ENCODE data around the gene ANKS1B.

The ANKS1B gene

DNA sequence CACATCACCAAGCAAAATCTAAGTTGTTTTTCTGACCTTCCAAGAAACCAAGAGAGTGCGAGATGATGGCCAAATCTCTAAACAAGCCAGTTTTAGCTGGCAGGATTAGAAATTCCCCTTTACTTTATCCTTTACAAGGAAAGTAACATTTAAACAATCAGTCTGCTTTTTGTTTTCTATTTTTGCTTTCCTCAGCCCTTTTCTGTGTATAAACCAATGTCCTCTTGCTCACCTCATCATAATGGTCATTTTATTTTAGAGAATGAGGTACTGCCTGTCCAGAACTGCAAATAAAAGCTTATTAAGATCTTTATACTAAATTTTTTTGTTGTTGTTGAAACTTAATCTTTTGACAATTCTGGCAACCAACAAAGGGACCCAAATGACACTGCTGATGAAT, 779.6 kb downstream of the ANKS1B start:
- TF ChIP-seq, protein P1, sequence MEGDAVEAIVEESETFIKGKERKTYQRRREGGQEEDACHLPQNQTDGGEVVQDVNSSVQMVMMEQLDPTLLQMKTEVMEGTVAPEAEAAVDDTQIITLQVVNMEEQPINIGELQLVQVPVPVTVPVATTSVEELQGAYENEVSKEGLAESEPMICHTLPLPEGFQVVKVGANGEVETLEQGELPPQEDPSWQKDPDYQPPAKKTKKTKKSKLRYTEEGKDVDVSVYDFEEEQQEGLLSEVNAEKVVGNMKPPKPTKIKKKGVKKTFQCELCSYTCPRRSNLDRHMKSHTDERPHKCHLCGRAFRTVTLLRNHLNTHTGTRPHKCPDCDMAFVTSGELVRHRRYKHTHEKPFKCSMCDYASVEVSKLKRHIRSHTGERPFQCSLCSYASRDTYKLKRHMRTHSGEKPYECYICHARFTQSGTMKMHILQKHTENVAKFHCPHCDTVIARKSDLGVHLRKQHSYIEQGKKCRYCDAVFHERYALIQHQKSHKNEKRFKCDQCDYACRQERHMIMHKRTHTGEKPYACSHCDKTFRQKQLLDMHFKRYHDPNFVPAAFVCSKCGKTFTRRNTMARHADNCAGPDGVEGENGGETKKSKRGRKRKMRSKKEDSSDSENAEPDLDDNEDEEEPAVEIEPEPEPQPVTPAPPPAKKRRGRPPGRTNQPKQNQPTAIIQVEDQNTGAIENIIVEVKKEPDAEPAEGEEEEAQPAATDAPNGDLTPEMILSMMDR (IDR thresholded peaks at IDR 0.05; ENCODE audit: low read depth, low read length): no peak
- no peak for DNase-seq (ENCODE audit: extremely low read depth, low read depth)

DNA sequence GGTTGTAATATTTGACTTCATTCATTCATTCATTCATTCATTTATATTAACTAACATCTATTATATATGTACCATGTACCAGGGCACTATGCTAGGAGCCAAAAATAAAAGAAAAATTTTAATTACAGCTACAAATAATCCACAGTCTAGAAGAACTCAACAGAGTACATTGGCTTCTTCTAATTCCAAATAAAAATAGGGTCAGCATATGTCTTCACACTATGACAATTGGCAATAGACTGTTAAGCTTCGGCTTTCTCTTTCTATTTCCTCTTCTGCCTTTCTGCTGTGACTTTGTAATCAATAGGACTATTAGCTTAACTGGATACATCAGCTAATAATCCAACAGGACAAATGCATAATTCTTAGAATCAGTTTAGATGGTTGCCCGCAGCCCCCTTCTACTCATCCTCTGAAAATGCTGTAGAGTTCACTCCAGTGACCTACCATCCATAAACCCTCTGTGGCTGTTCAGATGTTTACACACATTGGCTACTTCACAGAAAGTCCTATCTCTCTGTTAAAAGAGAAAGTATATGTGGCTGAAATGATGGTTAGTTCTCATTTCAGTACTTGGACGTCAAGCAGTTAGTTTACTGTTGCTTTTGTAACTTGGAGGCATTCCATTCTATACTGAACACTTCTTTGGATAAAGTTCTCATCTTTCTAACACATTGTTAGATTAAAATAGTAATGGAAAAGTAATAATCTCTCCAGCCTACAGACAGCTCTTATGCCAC, 782.7 kb downstream of the ANKS1B start:
- DNase-seq (ENCODE audit: extremely low read depth, low read depth): no peak
- TF ChIP-seq, protein P1 (IDR thresholded peaks at IDR 0.05; ENCODE audit: low read depth, low read length): no peak

DNA sequence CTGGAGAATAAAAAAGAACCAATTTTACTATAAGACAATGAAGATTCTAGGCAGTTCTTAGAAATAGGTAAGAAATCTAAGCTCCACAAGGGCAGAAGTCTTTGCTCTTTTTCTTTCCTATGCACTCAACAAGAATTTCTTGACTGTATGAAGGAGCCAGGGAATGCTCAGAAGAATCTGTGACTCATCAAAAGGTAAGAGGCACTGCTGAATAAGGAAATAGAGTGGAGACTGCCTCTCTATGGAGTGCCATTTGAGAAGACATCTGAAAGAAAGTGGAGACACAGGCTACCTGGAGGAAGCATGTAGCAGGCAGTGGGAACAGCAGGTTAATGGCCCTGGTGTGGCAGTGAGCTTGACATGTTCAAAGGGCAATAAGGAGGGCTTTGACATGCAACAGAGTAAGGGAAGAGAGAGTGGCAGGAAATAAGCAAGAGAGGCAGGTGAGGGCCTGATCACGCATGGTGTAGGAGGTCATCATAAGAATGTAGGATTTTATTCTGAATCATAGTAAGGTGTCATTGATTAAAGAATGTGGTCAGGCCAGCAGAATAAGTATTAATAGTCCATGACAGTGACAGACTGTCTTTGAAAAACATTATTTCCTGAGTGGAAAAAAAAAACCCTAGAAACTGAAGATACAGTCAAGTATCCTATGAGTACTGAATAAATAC, 783.9 kb downstream of the ANKS1B start:
- DNase-seq (ENCODE audit: extremely low read depth, low read depth): no peak
- TF ChIP-seq, protein P1 (IDR thresholded peaks at IDR 0.05; ENCODE audit: low read depth, low read length): no peak

DNA sequence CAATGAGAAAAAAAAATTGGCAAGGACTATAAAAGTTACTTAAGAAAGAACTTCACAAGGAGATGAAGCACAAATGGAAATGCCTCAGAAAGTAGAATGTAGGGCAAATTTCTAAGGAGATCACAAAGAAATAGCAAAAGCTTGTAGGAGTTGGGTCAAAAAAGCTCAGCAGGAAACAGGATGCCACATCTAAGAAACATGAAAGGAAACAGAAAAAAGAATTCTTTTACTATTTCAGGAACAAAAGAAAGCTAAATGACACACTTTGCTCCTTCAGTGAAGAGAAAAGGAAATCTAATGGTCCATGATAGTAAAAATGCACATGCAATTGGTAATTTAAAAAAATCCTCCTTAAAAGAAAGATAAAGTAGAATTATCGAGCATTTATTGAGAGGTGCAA, 789.3 kb downstream of the ANKS1B start:
- TF ChIP-seq, protein P1 (IDR thresholded peaks at IDR 0.05; ENCODE audit: low read depth, low read length): no peak
- DNase-seq (ENCODE audit: extremely low read depth, low read depth): no peak

DNA sequence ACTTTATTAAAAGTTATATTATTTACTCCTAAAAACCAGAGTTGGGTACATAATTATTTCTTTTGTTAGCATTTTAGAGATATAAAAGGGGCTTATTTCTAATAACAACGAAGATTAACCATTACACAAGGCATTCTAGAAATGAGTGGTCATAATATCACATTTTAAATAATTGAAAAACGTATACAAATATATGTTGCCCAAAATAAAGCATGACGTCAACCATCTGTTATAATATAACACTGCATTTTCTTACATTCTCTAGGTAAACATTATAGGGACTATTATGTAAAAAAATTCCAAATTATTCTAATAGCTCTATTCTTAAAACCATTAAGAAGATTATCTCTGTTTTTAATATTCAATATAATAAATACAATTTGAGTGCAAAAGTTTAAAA, 792.2 kb downstream of the ANKS1B start:
- DNase-seq (ENCODE audit: extremely low read depth, low read depth): no peak
- TF ChIP-seq, protein P1 (IDR thresholded peaks at IDR 0.05; ENCODE audit: low read depth, low read length): no peak

DNA sequence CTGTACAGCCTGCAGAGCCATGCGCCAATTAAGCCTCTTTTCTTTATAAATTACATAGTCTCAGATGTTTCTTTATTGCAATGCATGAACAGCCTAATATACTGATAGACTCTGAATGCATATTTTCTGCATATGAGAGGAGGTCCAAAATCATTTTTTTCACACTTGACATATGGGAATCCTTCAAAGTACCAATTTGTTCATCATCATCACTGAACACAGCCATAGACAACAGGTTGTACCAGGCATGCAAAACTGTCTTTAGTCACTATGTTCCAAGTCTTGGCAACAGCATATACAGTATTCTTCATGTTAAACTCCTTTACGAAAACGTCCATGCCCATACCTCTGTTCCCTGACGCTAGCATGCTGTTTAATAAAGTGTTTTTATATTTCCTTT, 807.9 kb downstream of the ANKS1B start:
- no peak for DNase-seq (ENCODE audit: extremely low read depth, low read depth)
- TF ChIP-seq, protein P1 (IDR thresholded peaks at IDR 0.05; ENCODE audit: low read depth, low read length): no peak

DNA sequence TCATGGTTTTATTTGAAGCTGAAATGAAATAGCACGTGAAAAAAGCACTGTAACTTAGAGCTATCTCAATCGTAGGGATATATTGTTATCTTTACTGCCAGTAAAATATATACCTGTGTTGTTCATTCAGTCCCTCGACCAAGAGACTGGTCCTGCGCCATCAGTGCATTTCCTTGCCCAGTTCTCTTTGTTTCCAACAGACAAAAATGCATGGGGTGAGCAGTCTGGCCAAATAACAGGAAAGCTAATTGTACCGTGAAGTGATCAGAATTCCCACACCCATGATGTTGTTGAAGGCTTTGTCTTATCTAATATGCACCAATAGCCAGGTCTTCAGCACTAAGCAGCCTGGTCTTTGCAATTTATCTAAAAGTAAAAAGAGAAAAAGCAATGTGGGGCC, 814.3 kb downstream of the ANKS1B start:
- no peak for DNase-seq (ENCODE audit: extremely low read depth, low read depth)
- TF ChIP-seq, protein P1 (IDR thresholded peaks at IDR 0.05; ENCODE audit: low read depth, low read length): no peak

Data from AG09319 (cell line).